Endometrial microvascular endothelial cells (primary cell): ENCODE results near the gene HYCC2. TPM values are rescaled to one million over a fixed set of nuclear protein-coding genes. Genes with fewer than 3 reads are reported as not detected.
"Not testable (repeated sequence)": the region's sequence is repeated elsewhere in the genome, so short reads cannot be mapped to it uniquely, and the experiment has no call there.

ENCODE experiments used
- in situ Hi-C: cut with HindIII; loops from 2 replicates; pipeline ENCODE4 v1.10.0; 2017; ENCODE audit warnings: low sequenced_read_pairs, low pct_unique_long_range_greater_than_20kb; ENCODE audit errors: inconsistent ontology term
- total RNA-seq: library from RNA; depleted of rRNA; stranded (reverse); fragments of >200 nt; gene quantifications from one replicate; pipeline ENCODE4 v1.2.3, GENCODE V29; 2015; ENCODE audit errors: inconsistent ontology term

Gene HYCC2
- total RNA-seq, 1 donor from 2014 or later: 7.3 TPM

DNA sequence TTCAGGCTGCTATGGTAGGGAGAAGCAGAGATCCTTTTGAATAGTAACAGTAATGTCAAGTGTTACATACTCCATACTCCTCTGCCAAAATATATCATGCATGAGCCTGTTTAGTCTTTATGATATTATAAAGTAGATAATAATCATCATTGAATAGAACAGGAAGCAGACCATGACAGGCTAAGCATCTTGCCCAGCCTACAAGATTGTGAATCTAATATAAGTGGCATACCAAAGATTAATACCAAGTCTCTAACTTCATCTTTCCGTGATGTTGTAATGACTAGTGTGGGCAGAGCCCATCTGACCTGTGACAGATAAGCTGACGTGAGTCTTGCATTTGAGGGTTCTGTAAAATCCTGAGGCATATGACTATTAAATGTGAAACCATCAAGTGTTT, 13.4 kb upstream of the HYCC2 start:
- in situ Hi-C loops: no loop called here

- in situ Hi-C loops: no loop called here
Observed at GRCh38 chr2:201074996-201075395, 3.5 kb upstream of the HYCC2 start.

GRCh38 chr2:201073071-201073470, 1.6 kb upstream of the HYCC2 start:
- in situ Hi-C loops: no loop called here

DNA sequence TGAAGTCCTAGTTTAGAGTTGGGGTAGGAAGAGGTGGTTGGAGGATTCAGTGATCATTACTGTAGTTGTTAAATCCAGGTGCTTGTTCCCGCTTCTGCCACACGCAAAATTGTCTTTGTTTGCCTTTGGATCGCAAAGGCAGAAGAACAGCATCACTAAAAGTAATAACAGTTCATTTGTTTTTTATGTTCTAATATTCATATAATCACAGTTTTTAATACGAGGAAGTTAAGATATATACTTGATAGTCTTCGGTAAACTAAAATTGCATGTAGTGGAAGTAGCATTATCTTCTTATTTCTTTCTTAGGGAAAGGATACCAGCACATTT, 695 bp upstream of the HYCC2 start:
- in situ Hi-C loops: no loop called here

DNA sequence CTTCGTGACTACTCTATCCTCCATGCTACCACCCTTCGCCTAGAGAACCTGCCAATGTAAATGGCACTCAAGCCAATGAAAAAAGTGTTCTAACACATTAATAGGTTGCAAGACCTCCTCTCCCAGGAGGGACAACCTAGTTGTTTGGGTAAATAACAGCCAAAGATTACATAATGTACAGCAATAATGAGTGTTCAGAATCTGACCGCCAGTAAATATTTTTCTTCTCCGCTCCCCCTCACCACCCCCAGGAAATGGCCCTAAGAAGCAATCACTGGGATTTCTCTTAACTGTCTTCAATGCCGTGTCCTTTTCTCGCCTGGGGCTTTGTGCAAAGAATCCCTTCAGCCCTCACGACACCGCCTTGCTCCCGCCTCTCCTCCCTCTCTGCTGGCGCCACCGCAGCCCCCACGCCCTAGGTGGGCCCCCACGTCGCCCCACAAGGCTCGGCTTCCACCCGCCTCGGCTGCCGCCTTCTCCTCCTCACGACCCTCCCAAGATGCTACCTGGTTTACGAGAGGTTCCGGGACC, 458 bp downstream of the HYCC2 start:
- in situ Hi-C loops: no loop called here

- in situ Hi-C loops: no loop called here
Observed at GRCh38 chr2:201064797-201065329, 6.6 kb downstream of the HYCC2 start.

DNA sequence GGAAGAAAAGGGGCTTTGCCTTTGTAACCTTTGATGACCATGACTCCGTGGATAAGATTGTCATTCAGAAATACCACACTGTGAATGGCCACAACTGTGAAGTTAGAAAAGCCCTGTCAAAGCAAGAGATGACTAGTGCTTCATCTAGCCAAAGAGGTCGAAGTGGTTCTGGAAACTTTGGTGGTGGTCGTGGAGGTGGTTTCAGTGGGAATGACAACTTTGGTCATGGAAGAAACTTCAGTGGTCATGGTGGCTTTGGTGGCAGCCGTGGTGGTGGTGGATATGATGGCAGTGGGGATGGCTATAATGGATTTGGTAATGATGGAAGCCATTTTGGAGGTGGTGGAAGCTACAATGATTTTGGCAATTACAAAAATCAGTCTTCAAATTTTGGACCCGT, 8.0 kb downstream of the HYCC2 start:
- in situ Hi-C loops: not testable (repeated sequence)

- in situ Hi-C loops: no loop called here
Observed at GRCh38 chr2:201059961-201060755, 11.3 kb downstream of the HYCC2 start.

GRCh38 chr2:201058914-201059313, 12.6 kb downstream of the HYCC2 start:
- in situ Hi-C loops: no loop called here

GRCh38 chr2:201057715-201058248, 13.7 kb downstream of the HYCC2 start:
- in situ Hi-C loops: no loop called here

- in situ Hi-C loops: no loop called here
Observed at GRCh38 chr2:201057087-201057521, 14.4 kb downstream of the HYCC2 start.

- in situ Hi-C loops: no loop called here
Observed at GRCh38 chr2:201049455-201049854, 22.0 kb downstream of the HYCC2 start.

GRCh38 chr2:201046881-201047280, 24.6 kb downstream of the HYCC2 start:
- in situ Hi-C loops: no loop called here

- in situ Hi-C loops: not testable (repeated sequence)
Observed at GRCh38 chr2:201043050-201043449, 28.4 kb downstream of the HYCC2 start.

DNA sequence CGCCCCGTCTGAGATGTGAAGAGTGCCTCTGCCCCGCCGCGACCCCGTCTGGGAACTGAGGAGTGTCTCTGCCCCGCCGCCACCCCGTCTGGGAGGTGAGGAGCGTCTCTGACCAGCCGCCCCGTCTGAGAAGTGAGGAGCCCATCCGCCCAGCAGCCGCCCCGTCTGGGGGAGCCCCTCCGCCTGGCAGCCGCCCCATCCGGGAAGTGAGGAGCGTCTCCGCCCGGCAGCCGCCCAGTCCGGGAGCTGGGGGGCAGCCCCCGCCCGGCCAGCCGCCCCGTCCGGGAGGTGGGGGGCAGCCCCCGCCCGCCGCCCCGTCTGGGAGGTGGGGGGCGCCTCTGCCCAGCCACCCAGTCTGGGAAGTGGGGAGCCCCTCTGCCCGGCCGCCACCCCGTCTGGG, 29.0 kb downstream of the HYCC2 start:
- in situ Hi-C loops: not testable (repeated sequence)

DNA sequence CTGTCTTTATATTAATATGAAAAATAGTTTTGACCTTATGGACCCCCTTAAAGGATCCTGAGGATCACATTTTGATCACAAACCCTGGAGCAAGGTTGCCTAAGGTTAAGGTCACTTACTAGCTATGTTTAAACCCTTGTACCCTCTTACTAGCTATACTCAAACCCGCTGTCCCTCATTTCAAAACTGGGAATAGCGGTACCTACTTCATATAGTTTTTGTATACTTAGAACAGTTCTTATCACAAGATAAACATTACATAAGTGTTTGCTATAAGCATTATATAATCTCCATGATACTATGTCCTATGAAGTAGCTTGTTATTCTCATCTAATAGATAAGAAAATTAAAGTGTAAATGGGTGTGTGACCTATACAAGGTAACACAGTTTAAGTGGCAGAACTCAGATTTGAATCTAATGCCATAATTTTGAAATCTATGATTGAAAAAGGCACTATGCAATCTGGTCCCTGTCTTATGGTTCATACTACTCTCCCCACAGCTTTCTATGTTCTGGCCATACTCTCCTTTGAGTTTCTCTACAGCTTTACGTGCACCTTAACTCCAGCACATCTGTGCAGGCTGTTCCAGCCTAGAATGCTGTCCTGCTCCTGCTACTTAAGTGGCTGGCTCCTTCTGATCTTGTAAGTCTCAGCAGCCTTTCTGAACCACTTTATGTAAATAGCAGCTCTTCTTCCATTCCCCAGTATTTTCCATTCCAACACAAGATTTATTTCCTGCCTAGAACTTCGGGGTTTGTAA, 30.4 kb downstream of the HYCC2 start:
- in situ Hi-C loops: no loop called here

- in situ Hi-C loops: no loop called here
Observed at GRCh38 chr2:201038855-201039254, 32.6 kb downstream of the HYCC2 start.

GRCh38 chr2:201038361-201038760, 33.1 kb downstream of the HYCC2 start:
- in situ Hi-C loops: not testable (repeated sequence)

DNA sequence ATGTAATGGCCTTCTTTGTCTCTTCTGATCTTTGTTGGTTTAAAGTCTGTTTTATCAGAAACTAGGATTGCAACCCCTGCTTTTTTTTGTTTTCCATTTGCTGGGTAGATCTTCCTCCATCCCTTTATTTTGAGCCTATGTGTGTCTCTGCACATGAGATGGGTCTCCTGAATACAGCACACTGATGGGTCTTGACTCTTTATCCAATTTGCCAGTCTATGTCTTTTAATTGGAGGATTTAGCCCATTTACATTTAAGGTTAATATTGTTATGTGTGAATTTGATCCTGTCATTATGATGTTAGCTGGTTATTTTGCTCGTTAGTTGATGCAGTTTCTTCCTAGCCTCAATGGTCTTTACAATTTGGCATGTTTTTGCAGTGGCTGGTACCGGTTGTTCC, 37.1 kb downstream of the HYCC2 start:
- in situ Hi-C loops: not testable (repeated sequence)

- in situ Hi-C loops: no loop called here
Observed at GRCh38 chr2:201024518-201024917, 47.0 kb downstream of the HYCC2 start.
